ENCODE measurements around the gene TSPAN2. TPM values are rescaled to one million over a fixed set of nuclear protein-coding genes. Genes with fewer than 3 reads are reported as not detected.

Gene TSPAN2
- total RNA-seq, 2 donors from 2014 or later = 7.1 to 10.7 TPM

DNA sequence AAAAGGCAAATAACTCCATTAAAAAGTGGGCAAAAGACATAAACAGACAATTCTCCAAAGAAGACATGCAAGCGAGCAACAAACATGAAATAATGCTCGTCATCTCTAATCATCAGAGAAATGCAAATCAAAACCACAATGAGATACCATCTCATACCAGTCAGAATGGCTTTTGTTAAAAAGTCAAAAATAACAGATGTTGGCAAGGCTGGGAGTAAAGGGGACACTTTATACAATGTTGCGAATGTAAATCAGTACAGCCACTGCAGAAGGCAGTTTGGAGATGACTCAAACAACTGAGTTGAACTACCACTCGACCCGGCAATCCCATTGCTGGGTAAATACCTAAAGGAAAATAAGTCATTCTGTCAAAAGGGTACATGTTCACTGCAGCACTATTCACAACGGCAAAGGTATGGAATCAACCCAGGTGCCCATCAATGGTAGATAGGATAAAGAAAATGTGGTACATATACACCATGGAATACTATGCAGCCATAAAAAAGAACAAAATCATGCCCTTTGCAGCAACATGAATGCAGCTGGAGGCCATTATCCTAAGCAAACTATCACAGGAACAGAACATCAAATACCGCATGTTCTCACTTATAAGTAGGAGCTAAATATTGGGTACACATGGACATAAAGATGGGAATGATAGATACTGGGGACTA is 25.9 kb downstream of the TSPAN2 start:
- no peaks in the 10 kb centered on the region for H3K27me3 ChIP-seq (ENCODE audit: control insufficient read depth, insufficient read depth, low read length, poor library complexity, severe bottlenecking)
- no peaks in the 10 kb centered on the region for H3K9me3 Mint-ChIP-seq
- no peaks in the 10 kb centered on the region for H3K9me3 ChIP-seq (ENCODE audit: control insufficient read depth, low read length)
- H3K4me1 ChIP-seq (ENCODE audit: control insufficient read depth, insufficient read depth, low read length) = no peaks in the 10 kb centered on the region
- no peak overlapping the region for H3K27ac ChIP-seq (ENCODE audit: low read depth, low read length)
- H3K27me3 Mint-ChIP-seq (ENCODE audit: insufficient read depth) = no peaks in the 10 kb centered on the region
- H3K9ac ChIP-seq (ENCODE audit: extremely low read depth, low read length, poor library complexity, severe bottlenecking) = no peak overlapping the region
- TF ChIP-seq, protein P1, sequence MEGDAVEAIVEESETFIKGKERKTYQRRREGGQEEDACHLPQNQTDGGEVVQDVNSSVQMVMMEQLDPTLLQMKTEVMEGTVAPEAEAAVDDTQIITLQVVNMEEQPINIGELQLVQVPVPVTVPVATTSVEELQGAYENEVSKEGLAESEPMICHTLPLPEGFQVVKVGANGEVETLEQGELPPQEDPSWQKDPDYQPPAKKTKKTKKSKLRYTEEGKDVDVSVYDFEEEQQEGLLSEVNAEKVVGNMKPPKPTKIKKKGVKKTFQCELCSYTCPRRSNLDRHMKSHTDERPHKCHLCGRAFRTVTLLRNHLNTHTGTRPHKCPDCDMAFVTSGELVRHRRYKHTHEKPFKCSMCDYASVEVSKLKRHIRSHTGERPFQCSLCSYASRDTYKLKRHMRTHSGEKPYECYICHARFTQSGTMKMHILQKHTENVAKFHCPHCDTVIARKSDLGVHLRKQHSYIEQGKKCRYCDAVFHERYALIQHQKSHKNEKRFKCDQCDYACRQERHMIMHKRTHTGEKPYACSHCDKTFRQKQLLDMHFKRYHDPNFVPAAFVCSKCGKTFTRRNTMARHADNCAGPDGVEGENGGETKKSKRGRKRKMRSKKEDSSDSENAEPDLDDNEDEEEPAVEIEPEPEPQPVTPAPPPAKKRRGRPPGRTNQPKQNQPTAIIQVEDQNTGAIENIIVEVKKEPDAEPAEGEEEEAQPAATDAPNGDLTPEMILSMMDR (conservative IDR thresholded peaks at IDR 0.05) = no peak
- no peak overlapping the region for H3K27ac Mint-ChIP-seq
- H3K4me3 Mint-ChIP-seq = no peak overlapping the region
- no peaks in the 10 kb centered on the region for H3K36me3 ChIP-seq (ENCODE audit: control insufficient read depth, insufficient read depth, low read length)
- no peak for DNase-seq
- no peaks in the 10 kb centered on the region for H3K4me1 Mint-ChIP-seq
- H3K36me3 Mint-ChIP-seq (ENCODE audit: low read depth) = no peaks in the 10 kb centered on the region
- H3K4me3 ChIP-seq (ENCODE audit: low read length) = no peak overlapping the region
- WGBS, 2 experiments (ENCODE audit: insufficient coverage in 1 of 2, insufficient read length in 1 of 2) = 97 to 100% methylated on average over 5 to 7 of the region's 7 CpGs

DNA sequence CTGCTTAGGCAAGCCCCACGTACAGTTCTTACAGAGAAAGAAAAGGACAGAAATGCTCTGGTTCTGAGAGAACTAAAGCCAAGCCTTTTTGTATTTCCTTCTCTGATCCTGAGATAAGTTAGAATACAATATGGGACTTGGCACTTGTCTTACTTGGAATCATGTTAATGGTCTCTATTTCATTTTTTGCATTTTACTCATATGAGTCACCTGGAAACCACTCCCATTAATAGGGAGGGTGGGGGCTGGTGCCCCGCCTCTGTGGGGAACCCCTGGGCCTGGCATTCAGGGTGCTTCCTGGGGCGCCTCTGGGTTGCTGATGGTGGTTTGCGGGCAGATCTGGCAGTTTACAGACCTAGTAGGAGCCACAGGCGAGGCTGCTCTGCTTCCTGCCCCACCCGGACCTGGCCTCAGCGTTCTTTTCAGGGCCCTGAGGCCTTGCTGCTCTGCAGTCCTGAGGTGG is 26.7 kb downstream of the TSPAN2 start:
- DNase-seq = no peak
- TF ChIP-seq, protein P1 (conservative IDR thresholded peaks at IDR 0.05) = no peak
- Mint-ChIP-seq H3K36me3 (ENCODE audit: low read depth) (no peaks in the 10 kb centered on the region), H3K9me3 (no peaks in the 10 kb centered on the region), H3K27me3 (ENCODE audit: insufficient read depth) (no peaks in the 10 kb centered on the region), H3K4me3 (no peak overlapping the region), H3K4me1 (no peaks in the 10 kb centered on the region), H3K27ac (no peak overlapping the region)
- H3K4me3 ChIP-seq (ENCODE audit: low read length) = no peak overlapping the region
- H3K27me3 ChIP-seq (ENCODE audit: control insufficient read depth, insufficient read depth, low read length, poor library complexity, severe bottlenecking) = no peaks in the 10 kb centered on the region
- H3K9me3 ChIP-seq (ENCODE audit: control insufficient read depth, low read length) = no peaks in the 10 kb centered on the region
- no peaks in the 10 kb centered on the region for H3K36me3 ChIP-seq (ENCODE audit: control insufficient read depth, insufficient read depth, low read length)
- H3K27ac ChIP-seq (ENCODE audit: low read depth, low read length) = no peak overlapping the region
- H3K9ac ChIP-seq (ENCODE audit: extremely low read depth, low read length, poor library complexity, severe bottlenecking) = no peak overlapping the region
- WGBS, 2 experiments (ENCODE audit: insufficient coverage in 1 of 2, insufficient read length in 1 of 2) = 85 to 100% methylated on average over 3 to 7 of the region's 7 CpGs
- no peaks in the 10 kb centered on the region for H3K4me1 ChIP-seq (ENCODE audit: control insufficient read depth, insufficient read depth, low read length)

DNA sequence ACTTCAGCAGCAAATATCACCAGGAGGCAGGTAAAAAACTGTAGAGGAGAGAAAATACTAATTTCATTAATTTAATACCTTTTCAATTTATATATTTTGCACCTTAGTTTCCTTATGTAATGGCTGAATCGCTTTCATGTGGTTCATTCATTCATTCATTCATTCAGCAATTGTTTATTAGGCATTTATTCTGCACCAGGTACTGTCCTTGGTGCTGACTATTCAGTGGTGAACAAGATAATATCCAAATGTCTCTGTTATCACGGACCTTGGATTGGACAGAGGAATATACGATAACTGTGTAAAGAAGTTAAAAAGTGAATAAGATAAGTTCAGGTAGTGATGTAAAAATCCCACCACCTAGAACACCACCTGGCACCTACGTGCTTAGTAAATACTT is 28.8 kb downstream of the TSPAN2 start:
- Histone ChIP-seq H3K4me3 (ENCODE audit: low read length) (no peak overlapping the region), H3K27ac (ENCODE audit: low read depth, low read length) (no peak overlapping the region), H3K9ac (ENCODE audit: extremely low read depth, low read length, poor library complexity, severe bottlenecking) (no peak overlapping the region), H3K36me3 (ENCODE audit: control insufficient read depth, insufficient read depth, low read length) (no peaks in the 10 kb centered on the region), H3K27me3 (ENCODE audit: control insufficient read depth, insufficient read depth, low read length, poor library complexity, severe bottlenecking) (no peaks in the 10 kb centered on the region), H3K9me3 (ENCODE audit: control insufficient read depth, low read length) (no peaks in the 10 kb centered on the region), H3K4me1 (ENCODE audit: control insufficient read depth, insufficient read depth, low read length) (no peaks in the 10 kb centered on the region)
- Mint-ChIP-seq H3K4me1 (no peaks in the 10 kb centered on the region), H3K4me3 (no peak overlapping the region), H3K27ac (no peak overlapping the region), H3K36me3 (ENCODE audit: low read depth) (no peaks in the 10 kb centered on the region), H3K27me3 (ENCODE audit: insufficient read depth) (no peaks in the 10 kb centered on the region), H3K9me3 (no peaks in the 10 kb centered on the region)
- TF ChIP-seq, protein P1 (conservative IDR thresholded peaks at IDR 0.05) = no peak
- no peak for DNase-seq
- WGBS, 2 experiments (ENCODE audit: insufficient coverage in 1 of 2, insufficient read length in 1 of 2) = 60 to 81% methylated on average over 1 to 4 of the region's 4 CpGs
